GM18909 (cell line): Measurements from ENCODE around the gene HAUS5.
A peak's percentile ranks its signal among the peaks of the same experiment; 100 is the strongest.

Source experiments
- ATAC-seq: cut with Tn5 transposase; IDR thresholded peaks from one replicate; pipeline ENCODE4 v1.9.1; 2021; ENCODE audit warnings: mild to moderate bottlenecking; ENCODE audit not compliant: unreplicated experiment, poor library complexity

HAUS5 gene

DNA sequence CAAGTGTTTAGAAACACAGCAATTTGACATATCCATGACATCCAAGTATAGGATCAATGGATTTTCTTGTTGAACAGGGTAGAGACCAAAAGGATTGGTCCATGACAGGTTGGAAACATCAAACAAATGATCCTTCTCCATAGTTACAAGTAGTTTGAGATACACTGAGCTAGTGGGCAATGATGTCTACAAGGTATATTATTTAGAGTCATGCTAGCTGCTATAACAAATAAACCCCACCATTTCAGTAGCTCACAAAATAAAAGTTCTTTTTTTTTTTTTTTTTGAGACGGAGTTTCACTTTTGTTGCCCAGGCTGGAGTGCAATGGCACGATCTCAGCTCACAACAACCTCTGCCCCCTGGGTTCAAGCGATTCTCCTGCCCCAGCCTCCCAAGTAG, 4.9 kb upstream of the HAUS5 start:
- ATAC-seq, result no peak

DNA sequence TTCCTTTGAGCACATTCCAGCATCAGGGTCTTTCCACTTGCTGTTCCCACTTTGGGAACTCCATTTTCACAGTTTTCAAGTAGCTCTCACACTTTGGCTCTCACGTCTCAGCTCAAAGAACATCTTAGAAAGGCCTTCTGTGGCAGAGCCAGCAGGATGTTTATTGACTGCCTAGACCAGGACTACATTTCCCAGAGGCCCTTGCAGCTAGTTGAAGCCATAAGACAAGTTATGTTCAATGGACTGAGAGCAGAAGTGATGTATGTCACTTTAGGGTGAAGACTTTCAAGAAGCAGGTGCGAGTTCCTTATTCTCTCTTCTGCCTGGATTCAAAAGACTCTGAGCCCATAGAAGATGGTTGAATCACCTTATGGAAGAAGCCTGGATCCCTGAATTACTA, 4.3 kb upstream of the HAUS5 start:
- no peak for ATAC-seq

DNA sequence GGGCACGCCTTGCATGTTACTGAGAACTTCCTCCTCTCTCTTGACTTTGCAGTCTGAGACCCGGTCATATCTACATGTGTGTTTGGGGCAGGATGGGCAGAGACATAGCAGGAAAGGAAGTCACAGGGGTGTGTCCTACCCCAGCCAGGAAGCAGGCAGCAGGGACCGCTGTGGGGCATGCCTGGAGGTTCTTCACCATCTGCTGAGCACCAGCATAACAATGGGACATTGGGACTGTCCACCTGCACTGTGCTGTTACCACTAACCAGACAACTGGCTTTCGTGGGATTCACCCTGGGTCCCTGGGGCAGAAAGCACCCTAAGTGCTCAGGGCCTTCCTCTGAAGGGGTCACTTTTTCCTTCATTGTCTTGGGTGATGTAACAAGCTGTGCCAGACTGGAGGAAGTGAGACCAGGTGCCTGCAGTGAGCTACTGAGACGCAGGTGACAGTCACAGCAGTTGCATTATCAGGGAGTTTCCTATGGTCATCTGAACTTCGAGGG, 2.6 kb upstream of the HAUS5 start:
- peak; percentile 38 for ATAC-seq

DNA sequence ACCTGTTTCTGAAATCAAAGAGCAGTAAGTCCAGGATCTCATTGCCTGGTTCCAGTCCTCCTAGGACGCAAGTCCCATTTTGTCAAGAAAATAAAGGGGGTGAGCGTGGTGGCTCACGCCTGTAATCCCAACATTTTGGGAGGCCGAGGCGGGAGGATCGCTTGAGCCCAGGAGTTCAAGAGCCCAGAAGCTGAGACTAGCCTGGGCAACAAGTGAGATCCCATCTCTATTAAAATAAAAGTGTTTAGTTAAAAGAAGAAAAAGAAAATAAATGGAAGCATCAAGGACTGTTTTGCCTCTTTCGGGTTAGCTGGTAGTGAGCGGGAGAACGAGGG, 344 bp upstream of the HAUS5 start:
- ATAC-seq, result no peak

DNA sequence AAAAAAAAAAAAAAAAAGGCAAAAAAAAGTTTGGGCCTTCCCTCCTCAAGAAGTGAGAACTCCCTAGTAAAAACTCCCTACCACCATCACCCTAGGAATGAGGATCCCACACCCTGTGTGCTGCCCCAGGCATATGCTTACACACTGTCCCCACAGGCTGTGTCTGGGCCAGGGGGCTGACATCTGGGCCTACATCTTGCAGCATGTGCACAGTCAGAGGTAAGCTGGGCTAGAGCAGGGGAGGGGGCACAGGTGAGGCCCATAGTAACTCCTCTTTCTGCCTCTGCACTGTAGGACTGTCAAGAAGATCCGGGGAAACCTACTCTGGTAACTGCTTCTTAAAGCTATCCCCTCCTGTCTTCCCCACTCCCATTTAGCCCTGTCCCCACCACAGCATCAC, 1.0 kb downstream of the HAUS5 start:
- ATAC-seq, result no peak

DNA sequence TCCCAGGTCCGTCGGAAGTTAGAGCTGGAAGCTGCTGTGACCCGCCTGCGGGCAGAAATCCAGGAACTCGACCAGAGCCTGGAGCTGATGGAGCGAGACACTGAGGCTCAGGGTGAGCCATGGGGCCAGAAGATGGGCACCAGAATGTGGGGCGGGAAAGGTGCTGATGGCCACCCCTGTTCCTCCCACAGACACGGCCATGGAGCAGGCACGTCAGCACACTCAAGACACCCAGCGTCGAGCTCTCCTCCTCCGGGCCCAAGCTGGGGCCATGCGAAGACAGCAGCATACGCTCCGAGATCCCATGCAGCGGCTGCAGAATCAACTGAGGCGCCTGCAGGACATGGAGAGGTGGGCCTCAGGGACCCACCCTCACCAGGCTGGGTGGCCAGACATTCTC, 2.5 kb downstream of the HAUS5 start:
- ATAC-seq, result no peak

DNA sequence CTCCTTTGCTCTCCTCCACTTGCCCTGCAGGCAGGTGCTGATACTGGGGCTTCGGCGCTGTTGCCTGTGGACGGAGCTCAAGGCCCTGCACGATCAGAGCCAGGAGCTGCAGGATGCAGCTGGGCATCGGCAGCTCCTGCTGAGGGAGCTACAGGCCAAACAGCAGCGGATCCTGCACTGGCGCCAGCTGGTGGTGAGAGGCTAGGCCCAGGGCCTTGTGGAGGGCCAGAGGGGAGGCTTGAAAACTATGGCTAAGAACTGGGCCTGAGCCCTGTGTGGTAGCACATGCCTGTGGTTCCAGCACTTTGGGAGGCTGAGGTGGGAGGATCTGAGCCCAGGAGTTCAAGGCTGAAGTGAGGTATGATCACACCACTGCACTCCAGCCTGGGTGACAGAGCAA, 6.3 kb downstream of the HAUS5 start:
- ATAC-seq, result no peak

DNA sequence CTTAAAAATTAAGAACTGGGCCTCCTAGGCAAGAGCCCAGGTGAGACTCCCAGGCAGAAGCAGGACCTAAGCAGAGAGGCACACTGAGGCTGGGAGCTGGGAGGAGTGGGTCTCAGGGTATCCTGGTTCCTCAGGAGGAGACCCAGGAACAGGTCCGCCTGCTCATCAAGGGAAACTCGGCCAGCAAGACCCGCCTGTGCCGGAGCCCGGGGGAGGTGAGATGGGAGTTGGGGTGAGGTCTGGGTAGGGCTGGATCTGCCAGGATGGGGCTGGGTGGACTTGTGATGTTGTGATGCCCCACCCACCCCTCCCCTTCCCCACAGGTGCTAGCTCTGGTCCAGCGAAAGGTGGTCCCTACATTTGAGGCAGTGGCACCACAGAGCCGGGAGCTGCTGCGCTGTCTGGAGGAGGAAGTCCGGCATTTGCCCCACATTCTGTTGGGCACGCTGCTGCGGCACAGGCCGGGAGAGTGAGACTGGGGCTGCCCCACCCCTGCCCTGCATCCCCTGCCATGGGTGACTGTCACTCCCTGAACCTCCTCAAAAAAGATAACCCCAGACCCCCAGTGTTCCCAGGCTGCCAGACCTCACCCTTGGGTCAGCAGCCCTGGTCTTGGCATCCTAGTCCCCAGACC, 6.9 kb downstream of the HAUS5 start:
- no peak for ATAC-seq

DNA sequence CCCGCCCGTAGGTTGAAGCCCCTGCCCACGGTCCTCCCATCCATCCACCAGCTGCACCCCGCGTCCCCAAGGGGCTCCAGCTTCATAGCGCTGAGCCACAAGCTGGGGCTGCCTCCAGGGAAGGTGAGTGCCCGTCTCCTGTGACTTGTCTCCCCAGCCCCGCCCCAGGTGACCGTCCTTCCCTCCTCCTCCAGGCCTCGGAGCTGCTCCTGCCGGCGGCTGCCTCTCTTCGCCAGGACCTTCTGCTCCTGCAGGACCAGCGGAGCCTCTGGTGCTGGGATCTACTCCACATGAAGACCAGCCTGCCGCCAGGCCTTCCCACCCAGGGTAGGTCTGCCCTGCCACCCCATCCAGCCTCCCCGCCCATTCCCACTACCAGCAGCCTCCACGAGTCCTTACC, 7.5 kb downstream of the HAUS5 start:
- no peak for ATAC-seq

DNA sequence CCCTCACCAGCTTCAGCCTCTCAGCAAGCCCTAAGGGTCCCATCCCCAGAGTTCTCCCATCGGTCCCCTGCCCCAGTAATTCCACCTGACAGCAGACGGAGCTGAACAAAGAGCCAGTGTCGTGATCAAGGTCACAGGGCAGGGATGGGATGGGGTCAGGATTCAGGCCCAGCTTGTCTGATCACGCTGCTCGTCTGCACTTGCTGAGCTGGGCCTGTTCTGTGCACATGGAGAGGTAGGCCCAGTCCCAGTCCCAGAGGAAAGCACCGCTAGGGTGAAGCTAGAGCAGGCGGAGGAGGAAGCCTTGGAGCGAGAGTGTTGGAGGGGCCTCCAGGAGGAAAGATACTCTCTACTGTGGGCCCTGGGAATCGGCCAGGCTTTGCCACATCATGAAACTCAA, 9.2 kb downstream of the HAUS5 start:
- ATAC-seq, result no peak

DNA sequence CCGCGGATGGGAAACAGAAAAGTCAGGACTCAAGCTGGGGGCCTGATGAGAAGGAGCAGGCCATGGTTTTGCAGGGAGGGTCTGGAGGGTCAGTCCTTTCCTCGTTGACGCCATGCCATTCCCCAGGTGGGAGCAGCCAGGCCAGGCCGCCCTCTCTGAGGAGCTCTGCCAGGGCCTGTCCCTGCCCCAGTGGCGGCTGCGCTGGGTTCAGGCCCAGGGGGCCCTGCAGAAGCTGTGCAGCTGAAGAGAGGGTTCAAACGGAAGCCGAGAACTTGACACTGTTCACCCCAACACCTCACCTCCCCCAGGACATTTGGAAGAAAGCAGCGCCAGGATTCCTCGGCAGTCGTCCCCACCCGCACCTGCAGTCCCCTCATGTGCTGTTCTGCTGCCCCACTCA, 10.2 kb downstream of the HAUS5 start:
- ATAC-seq, result no peak

DNA sequence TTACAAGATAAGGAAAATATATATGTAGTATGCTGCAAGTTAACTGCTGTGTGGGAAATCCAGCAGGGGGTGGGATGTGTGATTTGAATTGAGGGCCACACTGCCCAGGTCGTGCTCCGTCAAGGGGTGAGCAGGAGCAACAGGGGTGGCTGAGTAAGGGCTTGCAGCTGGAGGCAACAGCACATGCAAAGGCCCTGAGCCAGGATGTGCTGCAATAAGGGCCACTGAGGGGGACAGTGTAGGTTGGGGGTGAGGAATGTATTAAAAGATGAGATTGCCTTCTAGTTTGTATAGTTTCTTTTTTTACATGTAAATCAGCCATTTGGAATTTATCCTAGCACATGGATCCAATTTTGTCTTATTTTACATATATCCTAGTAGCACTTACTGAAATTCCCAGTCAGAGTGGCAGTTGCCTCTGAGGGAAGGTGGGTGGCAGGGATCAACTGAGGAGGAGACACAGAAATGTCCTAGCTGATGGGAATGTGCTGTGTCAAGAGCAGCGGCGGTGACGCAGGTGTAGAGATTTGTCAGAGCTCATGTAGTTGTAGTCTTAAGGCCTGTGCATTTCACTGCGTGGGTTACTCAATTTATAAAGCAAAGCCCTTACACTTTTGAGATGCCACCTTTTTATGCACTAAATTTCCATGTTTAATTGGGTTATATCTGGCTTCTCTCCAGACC, 10.9 kb downstream of the HAUS5 start:
- ATAC-seq, result no peak

DNA sequence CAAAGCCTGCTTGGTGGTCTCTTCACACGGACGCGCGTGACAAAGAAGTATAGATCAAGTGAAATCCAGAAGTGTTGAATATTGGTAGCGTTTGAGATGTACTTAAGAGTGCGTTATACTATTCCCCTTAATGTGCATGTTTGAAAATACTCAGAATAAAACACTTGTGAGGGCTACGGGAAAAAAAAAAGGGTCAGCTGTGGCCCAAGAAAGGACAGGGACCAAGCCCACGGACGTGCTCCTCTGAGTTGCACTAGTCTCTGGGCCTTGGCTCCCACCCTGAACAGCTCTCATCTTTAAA, 15.7 kb downstream of the HAUS5 start:
- no peak for ATAC-seq

DNA sequence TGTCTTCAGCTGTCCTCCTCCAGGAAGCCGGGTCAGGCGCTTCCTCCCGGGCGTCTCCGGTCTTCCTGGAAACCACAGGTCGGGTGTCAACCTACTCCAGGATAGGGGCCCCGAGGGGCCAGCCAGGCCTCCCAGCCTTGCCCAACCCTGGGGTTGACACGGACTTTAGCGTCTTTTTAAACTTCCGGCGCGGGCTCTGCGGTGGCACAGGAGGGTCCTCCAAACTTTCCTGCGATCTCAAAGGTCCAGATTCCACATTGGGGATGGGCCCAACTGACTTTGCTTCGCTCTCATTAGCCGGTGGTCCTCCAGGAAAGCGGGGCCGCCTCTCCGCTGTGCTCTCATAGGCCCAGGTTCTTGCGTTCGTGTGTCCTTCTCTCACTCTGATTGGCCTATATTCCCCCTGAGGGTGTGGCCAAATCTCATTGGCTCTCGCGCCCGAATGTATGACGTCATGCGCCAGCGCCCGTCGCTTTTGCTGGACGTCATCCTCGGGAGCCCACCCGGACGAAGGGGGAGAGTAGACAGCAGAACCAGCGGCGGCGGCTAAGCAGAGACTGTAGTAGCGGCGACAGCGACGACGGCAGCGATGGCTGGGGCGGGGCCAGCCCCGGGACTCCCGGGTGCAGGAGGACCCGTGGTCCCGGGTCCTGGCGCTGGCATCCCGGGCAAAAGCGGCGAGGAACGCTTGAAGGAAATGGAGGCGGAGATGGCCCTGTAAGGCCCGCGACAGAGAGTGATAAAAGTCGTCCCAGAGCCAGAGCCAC, 16.2 kb downstream of the HAUS5 start, which contains the start of gene RBM42:
Gene RBM42, plus strand, starts transcription at position 472 of the 767 bp plus-strand sequence. Its CDS starts 118 bp downstream, at position 590.
- peak; percentile 93 for ATAC-seq

DNA sequence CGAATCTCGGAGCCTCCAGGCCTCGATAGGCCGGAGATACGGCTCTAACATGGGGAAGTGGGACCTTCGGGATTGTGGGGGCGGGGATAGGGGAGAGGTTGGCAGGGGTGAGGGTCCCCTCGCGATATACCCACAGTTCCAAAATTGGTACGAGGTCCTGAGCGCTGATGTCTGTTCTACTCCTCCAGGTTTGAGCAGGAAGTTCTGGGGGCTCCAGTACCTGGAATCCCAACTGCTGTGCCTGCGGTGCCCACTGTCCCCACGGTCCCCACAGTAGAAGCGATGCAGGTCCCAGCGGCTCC, 16.7 kb downstream of the HAUS5 start:
- ATAC-seq, result no peak

DNA sequence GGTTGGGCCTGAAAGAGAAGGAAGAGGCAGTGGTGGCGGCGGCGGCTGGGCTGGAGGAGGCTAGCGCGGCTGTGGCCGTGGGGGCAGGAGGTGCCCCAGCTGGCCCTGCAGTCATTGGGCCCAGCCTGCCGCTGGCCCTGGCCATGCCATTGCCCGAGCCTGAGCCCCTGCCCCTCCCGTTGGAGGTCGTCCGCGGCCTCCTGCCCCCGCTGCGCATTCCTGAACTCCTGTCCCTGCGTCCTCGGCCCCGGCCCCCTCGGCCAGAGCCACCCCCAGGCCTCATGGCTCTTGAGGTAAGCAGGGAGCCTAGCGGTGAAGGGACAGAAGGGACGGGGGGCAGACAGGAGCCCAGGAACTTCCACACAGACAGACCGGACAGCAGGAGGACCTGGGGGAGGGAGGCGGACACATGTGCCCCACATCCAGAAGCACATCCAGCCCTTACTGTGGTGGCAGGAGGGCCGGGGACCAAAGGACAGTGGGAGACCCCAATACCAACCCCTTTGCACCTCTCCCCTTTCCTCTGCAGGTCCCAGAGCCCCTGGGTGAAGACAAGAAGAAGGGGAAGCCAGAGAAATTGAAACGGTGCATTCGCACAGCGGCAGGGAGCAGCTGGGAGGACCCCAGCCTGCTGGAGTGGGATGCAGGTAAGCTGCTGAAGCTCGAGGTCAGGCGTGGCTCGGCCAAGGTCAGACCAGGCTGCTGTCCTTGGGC, 21.3 kb downstream of the HAUS5 start:
- ATAC-seq, result no peak

DNA sequence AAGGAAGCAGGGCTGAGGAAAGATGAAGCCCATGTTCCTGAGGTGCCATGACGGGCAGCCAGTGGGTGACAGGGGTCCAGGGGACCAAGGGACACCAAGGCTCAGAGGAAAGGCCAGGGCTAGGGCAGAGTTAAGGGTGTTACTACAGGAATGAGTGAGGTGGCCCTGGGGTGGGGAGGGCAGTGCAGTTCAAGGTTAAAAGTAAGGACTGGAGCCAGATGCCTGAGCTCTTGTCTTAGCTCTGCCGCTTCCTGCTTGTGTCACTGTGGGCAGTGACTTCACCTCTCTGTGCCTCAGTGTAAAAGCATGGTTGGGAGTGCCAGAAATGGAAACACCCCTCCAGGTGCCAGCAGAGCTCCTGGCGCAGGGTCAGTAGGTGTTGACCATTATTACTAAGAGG, 24.1 kb downstream of the HAUS5 start:
- ATAC-seq, result no peak

DNA sequence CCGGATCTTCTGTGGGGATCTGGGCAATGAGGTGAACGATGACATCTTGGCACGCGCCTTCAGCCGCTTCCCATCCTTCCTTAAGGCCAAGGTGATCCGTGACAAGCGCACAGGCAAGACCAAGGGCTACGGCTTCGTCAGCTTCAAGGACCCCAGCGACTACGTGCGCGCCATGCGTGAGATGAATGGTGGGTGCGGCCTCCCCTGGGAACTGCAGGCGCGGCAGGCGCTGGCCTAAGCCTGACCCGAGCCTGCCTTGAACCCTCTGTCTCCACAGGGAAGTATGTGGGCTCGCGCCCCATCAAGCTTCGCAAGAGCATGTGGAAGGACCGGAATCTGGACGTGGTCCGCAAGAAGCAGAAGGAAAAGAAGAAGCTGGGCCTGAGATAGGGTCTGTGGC, 24.6 kb downstream of the HAUS5 start:
- ATAC-seq, result no peak

DNA sequence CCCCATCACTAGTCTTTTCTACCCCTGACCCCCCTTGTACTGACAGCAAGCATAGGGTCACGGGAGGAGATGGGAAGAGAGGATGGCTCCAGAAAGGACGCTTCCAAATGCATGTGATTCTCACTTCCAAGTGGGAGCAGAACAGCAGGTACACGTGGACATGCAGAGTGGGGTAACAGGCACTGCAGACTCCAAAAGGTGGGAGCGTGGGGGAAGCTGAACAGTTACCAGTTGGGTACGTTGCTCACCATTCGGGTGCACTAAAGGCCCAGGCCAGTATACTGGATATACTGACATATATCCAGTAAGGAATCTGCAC, 26.7 kb downstream of the HAUS5 start:
- ATAC-seq, result no peak

DNA sequence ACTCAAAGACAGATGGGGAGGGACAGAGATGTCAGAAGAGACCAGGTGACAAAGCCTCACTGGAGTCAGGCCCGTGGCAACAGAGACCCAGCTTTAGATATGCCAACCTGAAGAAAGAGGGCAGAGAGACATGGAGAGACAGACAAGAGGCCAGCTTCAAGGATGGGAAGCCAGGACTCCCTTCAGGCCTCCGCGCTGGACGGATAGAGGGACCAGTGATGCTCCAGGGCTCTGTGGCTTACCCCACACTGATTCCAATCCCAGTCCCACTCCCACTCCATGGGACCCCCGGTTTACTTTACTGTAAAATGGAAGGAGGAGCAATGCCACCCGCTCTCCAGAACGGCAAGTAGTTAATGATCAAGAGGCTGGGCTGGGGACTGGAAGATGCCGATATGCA, 27.3 kb downstream of the HAUS5 start:
- no peak for ATAC-seq

DNA sequence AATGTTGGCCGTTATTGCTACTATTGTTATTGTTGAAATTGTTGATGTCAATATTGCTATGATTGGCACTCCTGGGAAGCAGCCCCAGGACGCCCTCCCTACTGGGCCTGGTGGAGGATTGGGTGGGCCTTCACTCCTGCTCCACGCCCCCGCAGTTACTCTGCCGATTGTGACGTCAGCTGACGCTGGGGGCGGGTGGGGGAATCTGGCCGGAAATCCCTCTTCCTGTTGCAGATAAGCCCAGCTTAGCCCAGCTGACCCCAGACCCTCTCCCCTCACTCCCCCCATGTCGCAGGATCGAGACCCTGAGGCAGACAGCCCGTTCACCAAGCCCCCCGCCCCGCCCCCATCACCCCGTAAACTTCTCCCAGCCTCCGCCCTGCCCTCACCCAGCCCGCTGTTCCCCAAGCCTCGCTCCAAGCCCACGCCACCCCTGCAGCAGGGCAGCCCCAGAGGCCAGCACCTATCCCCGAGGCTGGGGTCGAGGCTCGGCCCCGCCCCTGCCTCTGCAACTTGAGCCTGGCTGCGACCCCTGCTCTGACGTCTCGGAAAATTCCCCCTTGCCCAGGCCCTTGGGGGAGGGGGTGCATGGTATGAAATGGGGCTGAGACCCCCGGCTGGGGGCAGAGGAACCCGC, 29.1 kb downstream of the HAUS5 start, which contains the start of gene ETV2:
Gene ETV2, plus strand, starts transcription at position 231 of the 637 bp plus-strand sequence. CDS start 716 bp downstream, outside the sequence.
- ATAC-seq, result no peak
